Central memory CD4-positive, alpha-beta T cell (primary cell): ENCODE results near the gene ELMO2.
"Not testable (repeated sequence)": the region's sequence is repeated elsewhere in the genome, so short reads cannot be mapped to it uniquely, and the experiment has no call there.

Source experiments
- DNase-seq: peaks from one replicate; pipeline ENCODE4 v3.0.0; 2022

ELMO2 gene

DNA sequence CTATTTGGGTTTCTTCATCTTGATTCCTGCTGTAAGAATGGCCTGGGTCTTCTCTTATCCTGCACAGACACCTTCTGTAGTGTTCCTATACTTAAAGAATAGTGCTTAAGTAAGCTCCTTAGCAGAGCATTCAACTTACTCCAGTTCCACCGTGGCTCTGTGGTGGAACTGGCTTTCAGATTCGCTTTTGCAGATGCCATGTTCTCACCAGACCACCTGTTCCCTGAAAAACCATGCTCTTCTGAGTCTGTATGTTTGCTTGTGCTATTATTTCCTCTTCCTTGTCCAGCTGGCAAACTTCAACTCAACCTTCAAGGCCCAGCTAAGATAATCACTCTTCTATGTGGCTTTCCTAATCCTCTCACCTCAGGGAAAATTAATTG, 4.9 kb downstream of the ELMO2 start:
- no peak for DNase-seq

DNA sequence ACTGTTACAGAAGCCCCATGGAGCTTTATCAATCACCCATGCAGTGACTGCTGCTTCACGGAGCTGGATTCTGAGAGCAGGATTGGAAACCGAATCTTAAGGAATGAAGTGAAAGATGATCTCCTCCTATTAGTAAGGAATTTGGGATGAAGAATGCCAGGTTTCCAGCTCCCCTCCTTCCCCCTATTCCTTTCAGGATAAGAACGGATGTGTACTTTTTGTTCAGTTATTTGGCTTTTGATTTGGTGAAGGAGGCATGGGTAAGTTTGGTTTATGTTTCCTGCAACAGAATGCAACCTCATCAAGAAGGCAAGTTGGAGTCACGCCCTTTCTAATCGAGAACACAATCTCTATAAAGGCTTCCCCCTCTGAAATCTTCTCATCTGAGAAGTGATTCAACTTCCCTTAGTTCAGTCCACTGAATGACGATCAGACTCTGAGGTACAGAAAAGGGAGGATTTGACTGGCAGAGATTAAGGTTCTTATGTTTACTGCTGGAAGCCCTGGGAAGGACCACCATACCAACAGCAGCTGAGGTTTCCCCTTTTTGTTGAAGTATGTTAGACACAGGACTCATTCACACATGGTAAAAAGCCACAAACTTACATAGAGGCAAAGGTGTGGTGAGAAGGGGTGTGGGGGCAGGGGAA, 5.5 kb downstream of the ELMO2 start:
- DNase-seq: peak; percentile 84

DNA sequence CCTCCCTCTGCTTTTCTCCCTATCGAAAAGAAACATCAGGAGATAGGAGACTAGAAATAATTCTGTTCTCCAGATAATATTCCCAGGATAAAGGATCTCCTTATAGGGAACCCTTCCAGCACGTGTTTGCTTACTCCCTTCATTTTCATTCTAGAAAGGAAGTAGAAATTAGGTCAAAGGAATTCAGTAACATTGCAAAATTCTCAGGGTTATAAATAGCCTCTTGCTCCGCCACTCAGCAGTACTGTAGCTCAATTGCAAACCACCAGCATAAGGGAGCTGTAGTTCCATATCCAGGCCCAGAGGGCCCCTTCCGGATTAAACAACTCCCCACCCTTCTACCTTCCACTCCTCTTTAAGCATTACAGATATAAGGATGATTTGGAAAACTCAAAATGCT, 6.2 kb downstream of the ELMO2 start:
- no peak for DNase-seq

GRCh38 chr20:46399401-46399800, 7.0 kb downstream of the ELMO2 start:
- peak; percentile 35 for DNase-seq

- no peak for DNase-seq
Observed at GRCh38 chr20:46398963-46399362, 7.5 kb downstream of the ELMO2 start.

DNA sequence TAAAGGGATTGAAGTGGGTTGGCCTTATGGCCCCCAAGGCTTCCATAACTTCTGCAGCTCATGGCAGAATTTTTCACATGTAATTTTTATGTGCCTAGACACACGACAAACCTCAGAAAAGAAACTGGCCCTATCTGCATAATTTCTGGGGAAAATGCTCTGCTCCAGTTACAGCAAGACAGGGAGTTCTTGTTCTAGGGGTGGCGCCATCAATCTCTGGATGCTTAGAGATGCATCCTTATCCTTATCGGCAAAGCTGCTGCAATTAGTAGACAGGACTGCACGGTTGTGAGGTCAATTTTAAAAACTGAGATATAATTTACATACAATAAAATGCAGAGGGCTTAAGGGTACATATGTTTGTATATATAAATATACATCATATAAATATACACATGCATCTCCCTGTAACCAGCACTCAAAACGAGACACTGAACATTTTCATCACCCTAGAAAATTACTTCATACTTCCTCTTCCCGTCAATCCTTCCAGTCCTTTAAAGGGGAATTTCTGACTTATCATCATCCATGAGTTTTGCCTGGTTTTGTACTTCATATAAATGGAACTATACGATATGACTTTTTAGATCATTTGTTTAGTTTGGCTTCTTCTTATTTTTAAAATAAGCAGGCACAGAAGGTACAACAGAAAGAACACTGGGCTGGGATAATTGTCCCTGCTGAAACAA, 10.2 kb downstream of the ELMO2 start:
- DNase-seq: no peak

- no peak for DNase-seq
Observed at GRCh38 chr20:46394872-46395760, 11.3 kb downstream of the ELMO2 start.

DNA sequence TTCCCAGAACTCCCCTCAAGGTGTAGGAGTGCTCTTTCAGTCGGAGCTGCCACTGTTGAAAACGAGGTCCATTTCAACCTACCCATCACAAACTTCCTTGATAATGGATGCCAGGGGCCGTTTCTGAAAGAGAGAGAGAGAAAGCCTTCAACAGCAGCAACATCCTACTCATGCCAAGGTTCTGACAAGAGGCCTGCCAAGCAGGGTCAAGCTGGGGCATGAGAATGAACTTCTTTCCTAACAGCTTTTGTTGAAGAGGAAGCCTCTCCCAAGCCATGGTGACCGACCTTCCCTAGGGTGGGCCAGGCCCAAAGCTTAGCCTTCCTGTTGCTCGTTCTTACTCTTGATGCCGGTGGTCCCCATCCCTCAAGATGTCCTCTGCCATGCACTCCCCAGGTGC, 12.4 kb downstream of the ELMO2 start:
- no peak for DNase-seq

- DNase-seq: no peak
Observed at GRCh38 chr20:46388937-46389336, 17.5 kb downstream of the ELMO2 start.

GRCh38 chr20:46388201-46388836, 18.1 kb downstream of the ELMO2 start:
- no peak for DNase-seq

GRCh38 chr20:46387054-46387453, 19.4 kb downstream of the ELMO2 start:
- DNase-seq: not testable (repeated sequence)

GRCh38 chr20:46378412-46379009, 27.9 kb downstream of the ELMO2 start:
- no peak for DNase-seq

DNA sequence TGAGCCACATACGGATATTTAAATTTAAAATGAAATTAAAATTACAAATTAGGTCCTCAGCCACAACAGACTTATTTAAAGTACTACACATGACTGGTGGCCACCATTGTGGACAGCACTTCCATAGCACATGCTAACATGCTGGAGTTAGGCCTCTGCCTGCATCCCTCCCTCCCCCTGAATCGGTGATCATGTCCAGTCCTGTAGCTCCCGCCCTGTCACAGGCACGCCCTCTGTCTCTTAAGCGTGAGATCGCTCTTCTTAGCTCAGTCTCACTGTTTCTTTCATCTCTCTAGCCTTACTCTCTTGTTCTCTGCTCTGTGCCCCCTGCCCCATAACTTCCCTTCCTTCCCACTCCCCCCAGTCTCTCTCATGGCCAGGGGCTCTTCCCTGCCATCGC, 28.9 kb downstream of the ELMO2 start:
- no peak for DNase-seq

DNA sequence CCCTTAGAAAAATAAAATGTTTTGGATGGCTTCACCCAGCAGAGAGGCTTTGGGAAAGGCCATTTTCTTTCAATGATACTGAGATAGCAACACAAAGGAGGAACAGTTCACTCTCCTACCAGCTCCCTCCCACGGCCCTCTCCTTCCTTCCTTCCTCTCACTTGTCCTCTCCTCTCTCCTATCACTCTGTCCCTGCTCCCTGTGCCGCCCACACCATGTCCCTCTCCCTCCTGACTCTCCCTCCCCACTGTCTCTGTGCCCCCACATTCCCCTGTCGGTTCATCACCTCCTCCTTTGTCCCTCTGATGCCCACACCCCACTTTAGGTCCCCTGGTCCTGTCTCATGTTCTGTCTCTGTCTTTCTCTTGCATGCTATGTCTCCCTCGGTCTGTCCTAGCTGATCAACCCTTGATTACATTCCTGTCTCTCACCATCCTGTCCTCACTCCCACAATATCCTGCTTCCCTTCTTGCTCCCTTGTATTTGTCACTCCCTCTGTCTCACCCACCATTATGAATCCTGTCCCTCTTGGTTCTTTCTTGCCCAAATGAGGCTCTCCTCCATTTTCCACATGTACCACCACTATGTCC, 30.1 kb downstream of the ELMO2 start:
- no peak for DNase-seq

- DNase-seq: no peak
Observed at GRCh38 chr20:46375771-46376170, 30.6 kb downstream of the ELMO2 start.

GRCh38 chr20:46374383-46374782, 32.0 kb downstream of the ELMO2 start:
- DNase-seq: no peak

DNA sequence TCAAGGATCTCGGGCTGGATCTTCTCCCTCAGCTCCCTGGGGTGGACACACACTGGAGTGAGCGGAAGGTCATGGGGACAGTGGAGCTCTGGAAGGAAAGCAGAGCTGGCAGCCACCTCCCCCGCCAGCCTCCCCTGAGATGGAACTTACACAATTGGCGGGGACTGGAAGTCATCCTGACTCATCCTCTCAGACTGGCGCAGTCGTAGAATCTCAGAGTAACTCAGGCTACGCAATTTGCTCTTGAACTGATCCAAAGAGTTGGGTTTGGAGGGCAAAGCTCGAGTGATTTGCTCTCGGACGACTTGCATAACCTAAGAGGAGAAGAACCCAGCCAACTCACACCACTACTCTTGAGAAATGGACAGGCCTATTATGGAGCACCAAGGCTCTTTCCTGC, 34.8 kb downstream of the ELMO2 start:
- no peak for DNase-seq

DNA sequence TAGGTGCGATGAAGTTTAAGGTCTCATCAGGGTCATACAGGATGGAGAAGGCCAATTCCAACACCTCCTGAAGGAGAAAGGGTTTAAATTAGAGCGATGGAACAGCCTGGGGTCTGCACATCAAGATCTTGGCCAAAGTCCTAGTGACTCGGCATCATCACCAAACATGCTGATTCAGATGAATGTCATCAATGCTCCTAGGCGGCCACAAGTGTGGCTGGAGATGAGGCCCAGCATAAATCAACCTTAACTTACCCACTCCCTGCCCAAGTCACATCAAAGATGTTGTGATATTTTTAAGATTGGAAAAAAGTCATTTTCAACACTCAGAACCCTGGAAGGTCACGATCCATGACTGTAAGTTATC, 37.5 kb downstream of the ELMO2 start:
- no peak for DNase-seq

GRCh38 chr20:46367967-46368901, 38.2 kb downstream of the ELMO2 start:
- DNase-seq: no peak

DNA sequence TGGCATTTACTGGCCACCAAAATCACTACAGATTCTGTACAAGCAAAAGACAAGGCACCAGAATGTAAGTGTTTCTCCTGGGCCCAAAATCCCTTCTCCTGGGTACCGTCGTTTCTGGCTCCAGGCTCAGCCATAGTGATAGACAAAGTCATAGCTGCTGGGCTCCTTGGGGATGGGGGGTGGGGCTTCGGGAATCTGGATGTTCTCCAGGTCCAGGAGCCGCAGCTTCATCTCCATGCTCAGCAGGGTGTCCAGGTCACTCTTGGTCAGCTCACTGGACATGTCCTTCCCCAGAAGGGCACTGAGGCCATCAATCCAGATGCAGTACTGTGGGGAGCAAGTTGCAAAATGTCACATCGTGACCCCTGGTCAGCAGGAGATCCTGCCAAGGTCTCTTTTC, 39.2 kb downstream of the ELMO2 start:
- DNase-seq: no peak

DNA sequence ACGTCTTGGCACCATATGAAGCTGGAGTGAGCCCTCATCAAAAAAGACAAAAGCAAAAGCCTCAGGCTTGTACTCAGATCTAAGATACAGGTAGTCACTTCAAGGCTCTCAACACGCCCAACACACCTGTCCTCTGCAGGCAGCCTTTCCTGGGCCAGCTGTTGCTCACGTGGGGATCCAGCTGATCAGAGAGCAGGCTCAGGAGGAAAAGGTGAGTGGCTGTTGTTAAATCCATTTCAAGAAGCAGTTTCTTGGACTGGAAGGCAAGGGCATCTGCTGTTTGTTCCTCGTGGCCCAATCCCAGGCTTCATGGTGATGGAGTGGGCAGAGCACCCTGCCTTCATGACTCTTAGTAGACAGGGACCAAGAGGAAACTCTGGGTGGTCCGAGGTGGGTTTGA, 39.6 kb downstream of the ELMO2 start:
- no peak for DNase-seq
